GM18907 (cell line): Measurements from ENCODE around the gene MLXIPL.
"Not testable (repeated sequence)": the region's sequence is repeated elsewhere in the genome, so short reads cannot be mapped to it uniquely, and the experiment has no call there.

Source experiments
- ATAC-seq: cut with Tn5 transposase; IDR thresholded peaks from one replicate; pipeline ENCODE4 v1.9.1; 2021; ENCODE audit warnings: mild to moderate bottlenecking, moderate library complexity; ENCODE audit not compliant: unreplicated experiment

The MLXIPL gene

GRCh38 chr7:73623798-73624668, at the start of gene MLXIPL:
Gene MLXIPL (minus strand): TSS chr7:73624522. CDS start chr7:73624492, 30 bp downstream.
- ATAC-seq: no peak

GRCh38 chr7:73671857-73672445, 47.6 kb upstream of the MLXIPL start:
- ATAC-seq: no peak

GRCh38 chr7:73671322-73671661, 47.0 kb upstream of the MLXIPL start:
- no peak for ATAC-seq

- no peak for ATAC-seq
These were observed 45.6 kb upstream of the MLXIPL start for GRCh38 chr7:73669858-73670385.

GRCh38 chr7:73669288-73669701, 45.0 kb upstream of the MLXIPL start:
- no peak for ATAC-seq

- no peak for ATAC-seq
These were observed 44.5 kb upstream of the MLXIPL start for GRCh38 chr7:73668886-73669230.

GRCh38 chr7:73668103-73668885, 44.0 kb upstream of the MLXIPL start:
- peak; percentile 21 for ATAC-seq

GRCh38 chr7:73667344-73668102, 43.2 kb upstream of the MLXIPL start, which contains the start of gene VPS37D:
Gene VPS37D (plus strand): TSS chr7:73667831. CDS start chr7:73667959, 128 bp downstream.
- ATAC-seq: peak; percentile 87

GRCh38 chr7:73663033-73663432, 38.7 kb upstream of the MLXIPL start:
- no peak for ATAC-seq

GRCh38 chr7:73660594-73660993, 36.3 kb upstream of the MLXIPL start:
- ATAC-seq: not testable (repeated sequence)

- ATAC-seq: no peak
These were observed 35.7 kb upstream of the MLXIPL start for GRCh38 chr7:73659983-73660382.

- not testable (repeated sequence) for ATAC-seq
These were observed 31.0 kb upstream of the MLXIPL start for GRCh38 chr7:73655309-73655708.

GRCh38 chr7:73652541-73652949, 28.2 kb upstream of the MLXIPL start:
- no peak for ATAC-seq

GRCh38 chr7:73650524-73650923, 26.2 kb upstream of the MLXIPL start:
- no peak for ATAC-seq

GRCh38 chr7:73649576-73649975, 25.3 kb upstream of the MLXIPL start:
- ATAC-seq: no peak

GRCh38 chr7:73648593-73649332, 24.4 kb upstream of the MLXIPL start:
- no peak for ATAC-seq

GRCh38 chr7:73647725-73648592, 23.6 kb upstream of the MLXIPL start:
- ATAC-seq: no peak

GRCh38 chr7:73646785-73647724, 22.7 kb upstream of the MLXIPL start:
- ATAC-seq: no peak
